ENCODE results near the gene NRG4.

Gene NRG4

DNA sequence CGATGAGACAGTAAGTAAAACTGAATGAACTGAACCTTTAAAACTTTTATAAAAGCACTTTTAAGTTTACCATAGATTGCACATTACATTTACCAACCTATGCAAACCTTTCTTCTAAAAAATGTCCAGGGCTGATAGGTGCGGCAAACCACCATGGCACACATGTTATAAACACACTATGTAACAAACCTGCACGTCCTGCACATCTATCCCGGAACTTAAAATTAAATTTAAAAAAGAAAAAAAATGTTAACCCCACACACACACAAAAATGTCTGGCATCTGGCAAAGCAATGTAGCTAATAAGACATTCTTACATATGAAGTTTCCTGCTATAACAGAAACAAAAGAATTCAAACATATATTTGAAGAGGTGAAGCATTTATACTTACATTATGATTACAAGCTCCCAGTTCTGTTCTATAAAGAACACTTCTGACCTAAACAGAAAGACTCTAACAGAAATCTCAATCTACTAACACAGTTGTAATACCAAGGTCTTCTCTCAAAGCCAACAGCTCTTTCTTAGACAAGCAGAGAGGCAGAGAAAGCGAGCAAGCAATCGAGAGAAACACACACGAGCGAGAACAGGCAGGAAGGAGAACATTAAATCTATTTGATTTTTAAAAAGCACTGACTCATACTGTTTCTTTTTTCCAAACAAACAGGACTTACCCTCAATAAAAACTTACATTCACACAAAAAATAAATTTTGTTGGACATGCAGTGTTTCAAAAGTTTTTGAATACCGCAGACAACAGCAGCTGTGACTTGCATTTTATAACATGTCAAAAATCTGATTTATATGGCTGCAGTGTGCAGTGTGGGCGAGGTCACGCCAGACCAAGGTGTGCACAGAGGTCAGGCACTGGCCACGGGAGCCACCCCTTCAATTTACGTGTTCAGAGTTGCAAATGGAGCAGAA, at the start of gene NRG4:
Gene NRG4 (minus strand): TSS at position 798 of the 925 bp plus-strand sequence. CDS start 1,194 bp downstream, outside the sequence.
- no peak for TF ChIP-seq EZH2phosphoT487 (IDR thresholded peaks at IDR 0.05; ENCODE audit: low read length)
- no peak for TF ChIP-seq CTCF (IDR thresholded peaks at IDR 0.05; ENCODE audit: low read length)
- no peak for TF ChIP-seq EZH2 (optimal IDR thresholded peaks at IDR 0.05; ENCODE audit: low read depth, low read length)
- H3K4me2 ChIP-seq (ENCODE audit: low read depth, low read length), result no peak within 1 kb of the TSS
- no peak for DNase-seq

DNA sequence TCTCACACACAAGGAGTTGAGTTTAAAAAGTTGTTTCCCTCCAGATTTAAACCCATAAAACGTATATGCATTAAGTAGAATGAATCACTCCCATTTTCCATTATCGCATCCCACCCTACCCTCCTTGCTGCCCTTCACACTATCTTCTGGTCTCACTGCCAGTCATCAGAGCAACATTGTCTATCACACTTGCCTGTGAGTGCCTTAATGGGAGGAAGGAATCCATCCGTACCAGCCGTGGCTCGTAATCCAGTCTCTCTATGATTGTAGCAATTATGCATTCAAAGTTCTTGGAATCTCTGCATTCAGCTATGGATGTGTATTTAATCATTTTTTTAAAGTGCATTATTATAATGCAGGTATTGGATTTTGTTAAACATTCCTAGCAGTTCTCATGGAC, 49.5 kb upstream of the NRG4 start:
- Histone ChIP-seq H3K9ac (ENCODE audit: low read length) (no peak overlapping the region), H3K4me2 (ENCODE audit: low read depth, low read length) (no peak overlapping the region), H3K4me3 (ENCODE audit: low read length) (no peak overlapping the region), H2AFZ (ENCODE audit: low read length) (no peak overlapping the region), H3K9me3 (replicated peaks; ENCODE audit: insufficient read depth, low read length) (no peaks in the 10 kb centered on the region), H3K36me3 (replicated peaks; ENCODE audit: insufficient read depth, low read length) (no peaks in the 10 kb centered on the region), H3K27ac (ENCODE audit: low read length) (no peak overlapping the region), H3K4me1 (ENCODE audit: low read length) (peaks cover 19% of the 10 kb centered on the region), H3K27me3 (replicated peaks; ENCODE audit: insufficient read depth, low read length) (0 out of 2 replicates have a peak, but pooled peaks cover 12% of the 10 kb centered on the region), H4K20me1 (ENCODE audit: insufficient read depth, low read length) (no peaks in the 10 kb centered on the region), H3F3A (ENCODE audit: insufficient read depth, low read length) (peaks cover 35% of the 10 kb centered on the region), H3K79me2 (ENCODE audit: low read length) (no peaks in the 10 kb centered on the region), H3K9me2 (replicated peaks; ENCODE audit: insufficient read depth, low read length) (no peaks in the 10 kb centered on the region)
- TF ChIP-seq EZH2 (optimal IDR thresholded peaks at IDR 0.05; ENCODE audit: low read depth, low read length), result no peak
- no peak for TF ChIP-seq CTCF (IDR thresholded peaks at IDR 0.05; ENCODE audit: low read length)
- no peak for TF ChIP-seq EZH2phosphoT487 (IDR thresholded peaks at IDR 0.05; ENCODE audit: low read length)
- DNase-seq, result no peak

More for the DNA sequence above, at the start of gene NRG4:
- Histone ChIP-seq H3K4me1 (ENCODE audit: low read length) (no peaks in the 10 kb centered on the region), H3K79me2 (ENCODE audit: low read length) (no peaks in the 10 kb centered on the region), H3K9ac (ENCODE audit: low read length) (no peak within 1 kb of the TSS), H3K27ac (ENCODE audit: low read length) (no peak within 1 kb of the TSS), H2AFZ (ENCODE audit: low read length) (no peak within 1 kb of the TSS), H3K9me3 (replicated peaks; ENCODE audit: insufficient read depth, low read length) (no peaks in the 10 kb centered on the region), H3F3A (ENCODE audit: insufficient read depth, low read length) (no peaks in the 10 kb centered on the region), H3K4me3 (ENCODE audit: low read length) (no peak within 1 kb of the TSS), H4K20me1 (ENCODE audit: insufficient read depth, low read length) (no peaks in the 10 kb centered on the region), H3K27me3 (replicated peaks; ENCODE audit: insufficient read depth, low read length) (no peaks in the 10 kb centered on the region), H3K36me3 (replicated peaks; ENCODE audit: insufficient read depth, low read length) (no peaks in the 10 kb centered on the region), H3K9me2 (replicated peaks; ENCODE audit: insufficient read depth, low read length) (no peaks in the 10 kb centered on the region)

GRCh38 chr15:76060118-76060989, 48.1 kb upstream of the NRG4 start:
- no peaks in the 10 kb centered on the region for H3K9me3 ChIP-seq (replicated peaks; ENCODE audit: insufficient read depth, low read length)

More at GRCh38 chr15:76060118-76060989, 48.1 kb upstream of the NRG4 start:
- Histone ChIP-seq H4K20me1 (ENCODE audit: insufficient read depth, low read length) (no peaks in the 10 kb centered on the region), H3K4me3 (ENCODE audit: low read length) (peak overlapping the region; percentile 70), H3K79me2 (ENCODE audit: low read length) (no peaks in the 10 kb centered on the region), H3K4me2 (ENCODE audit: low read depth, low read length) (peak overlapping the region; percentile 75), H3F3A (ENCODE audit: insufficient read depth, low read length) (peaks cover 42% of the 10 kb centered on the region), H3K27ac (ENCODE audit: low read length) (no peak overlapping the region), H3K4me1 (ENCODE audit: low read length) (peaks cover 23% of the 10 kb centered on the region), H2AFZ (ENCODE audit: low read length) (peak overlapping the region; percentile 74), H3K27me3 (replicated peaks; ENCODE audit: insufficient read depth, low read length) (0 out of 2 replicates have a peak, but pooled peaks cover 12% of the 10 kb centered on the region), H3K9ac (ENCODE audit: low read length) (no peak overlapping the region; the same call in 1 of the 2 replicates), H3K9me2 (replicated peaks; ENCODE audit: insufficient read depth, low read length) (no peaks in the 10 kb centered on the region), H3K36me3 (replicated peaks; ENCODE audit: insufficient read depth, low read length) (no peaks in the 10 kb centered on the region)
- peak; percentile 30 for DNase-seq
- TF ChIP-seq EZH2phosphoT487 (IDR thresholded peaks at IDR 0.05; ENCODE audit: low read length) (no peak), EZH2 (optimal IDR thresholded peaks at IDR 0.05; ENCODE audit: low read depth, low read length) (no peak), CTCF (IDR thresholded peaks at IDR 0.05; ENCODE audit: low read length) (no peak)
